Neural progenitor cell (in vitro differentiated cells): Measurements from ENCODE around the gene LGR5.

ENCODE experiments used
- EZH2phosphoT487 ChIP-seq: fragments of 200-600 bp; sonication (generic); IDR thresholded peaks from 2 replicates; pipeline ENCODE4 v1.6.1; 2017; ENCODE audit warnings: antibody characterized with exemption
- TF ChIP-seq, protein P1 (sequence below): fragments of 200-600 bp; sonication (generic); IDR thresholded peaks from 2 replicates; pipeline ENCODE4 v1.5.1; 2017; ENCODE audit warnings: antibody characterized with exemption, mild to moderate bottlenecking

DNA sequence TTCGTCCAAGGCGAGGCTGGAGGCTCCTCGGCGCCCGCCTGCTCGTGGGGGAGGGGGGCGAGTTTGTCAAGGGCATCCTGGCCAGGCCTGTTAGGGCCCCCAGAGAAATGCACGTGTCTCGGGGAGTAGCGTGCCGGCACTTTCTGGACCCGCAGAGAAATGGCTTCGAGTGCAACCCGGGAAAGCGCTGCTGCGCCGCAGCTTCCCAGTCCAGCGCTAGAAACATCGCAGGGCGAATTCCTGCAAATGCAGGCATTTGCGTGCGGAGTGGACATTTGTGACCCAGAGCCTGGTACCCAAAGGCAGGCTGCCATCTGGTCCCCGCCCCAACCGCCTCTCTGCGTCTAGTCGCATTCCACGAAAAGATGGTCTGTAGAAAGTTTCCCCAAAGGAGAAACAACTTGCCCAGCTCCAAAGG is 756 bp downstream of the LGR5 start:
- TF ChIP-seq, protein P1, sequence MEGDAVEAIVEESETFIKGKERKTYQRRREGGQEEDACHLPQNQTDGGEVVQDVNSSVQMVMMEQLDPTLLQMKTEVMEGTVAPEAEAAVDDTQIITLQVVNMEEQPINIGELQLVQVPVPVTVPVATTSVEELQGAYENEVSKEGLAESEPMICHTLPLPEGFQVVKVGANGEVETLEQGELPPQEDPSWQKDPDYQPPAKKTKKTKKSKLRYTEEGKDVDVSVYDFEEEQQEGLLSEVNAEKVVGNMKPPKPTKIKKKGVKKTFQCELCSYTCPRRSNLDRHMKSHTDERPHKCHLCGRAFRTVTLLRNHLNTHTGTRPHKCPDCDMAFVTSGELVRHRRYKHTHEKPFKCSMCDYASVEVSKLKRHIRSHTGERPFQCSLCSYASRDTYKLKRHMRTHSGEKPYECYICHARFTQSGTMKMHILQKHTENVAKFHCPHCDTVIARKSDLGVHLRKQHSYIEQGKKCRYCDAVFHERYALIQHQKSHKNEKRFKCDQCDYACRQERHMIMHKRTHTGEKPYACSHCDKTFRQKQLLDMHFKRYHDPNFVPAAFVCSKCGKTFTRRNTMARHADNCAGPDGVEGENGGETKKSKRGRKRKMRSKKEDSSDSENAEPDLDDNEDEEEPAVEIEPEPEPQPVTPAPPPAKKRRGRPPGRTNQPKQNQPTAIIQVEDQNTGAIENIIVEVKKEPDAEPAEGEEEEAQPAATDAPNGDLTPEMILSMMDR: no peak
- no peak for TF ChIP-seq EZH2phosphoT487
